ENCODE results near the gene BICDL2.

BICDL2 gene

DNA sequence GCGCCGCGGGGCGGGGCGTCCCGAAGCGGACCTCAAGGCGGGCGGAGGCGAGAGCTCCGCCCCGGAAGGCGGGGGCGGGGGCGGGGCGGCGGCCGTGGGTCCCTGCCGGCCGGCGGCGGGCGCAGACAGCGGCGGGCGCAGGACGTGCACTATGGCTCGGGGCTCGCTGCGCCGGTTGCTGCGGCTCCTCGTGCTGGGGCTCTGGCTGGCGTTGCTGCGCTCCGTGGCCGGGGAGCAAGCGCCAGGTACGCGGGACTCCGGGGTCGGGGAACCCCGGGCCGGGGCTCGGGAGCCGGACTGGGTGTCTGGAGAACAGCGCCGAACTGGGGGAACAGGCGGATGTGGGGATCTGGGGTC, 16.5 kb downstream of the BICDL2 start, which contains the start of gene TNFRSF12A:
Gene TNFRSF12A (plus strand): TSS at position 122 of the 357 bp plus-strand sequence. CDS start 30 bp downstream, at position 152.
- H3K27ac ChIP-seq (ENCODE audit: low read length) = peak within 1 kb of the TSS; percentile 40
- peak within 1 kb of the TSS; percentile 92 for H3K4me3 ChIP-seq (ENCODE audit: low read length)
- peak within 1 kb of the TSS; percentile 97 for H3K9ac ChIP-seq (ENCODE audit: low read depth, low read length)
- peaks cover 5% of the 10 kb centered on the region; the same call in 1 of the 2 replicates for H3K27me3 ChIP-seq (ENCODE audit: insufficient read depth, low read length)
- H3K4me1 ChIP-seq (ENCODE audit: insufficient read depth, low read length) = peaks cover 20% of the 10 kb centered on the region
- no peaks in the 10 kb centered on the region for H3K9me3 ChIP-seq (ENCODE audit: insufficient read depth, low read depth, low read length)
- peaks cover 23% of the 10 kb centered on the region; the same call in 1 of the 2 replicates for H3K36me3 ChIP-seq (ENCODE audit: insufficient read depth, low read depth, low read length)

DNA sequence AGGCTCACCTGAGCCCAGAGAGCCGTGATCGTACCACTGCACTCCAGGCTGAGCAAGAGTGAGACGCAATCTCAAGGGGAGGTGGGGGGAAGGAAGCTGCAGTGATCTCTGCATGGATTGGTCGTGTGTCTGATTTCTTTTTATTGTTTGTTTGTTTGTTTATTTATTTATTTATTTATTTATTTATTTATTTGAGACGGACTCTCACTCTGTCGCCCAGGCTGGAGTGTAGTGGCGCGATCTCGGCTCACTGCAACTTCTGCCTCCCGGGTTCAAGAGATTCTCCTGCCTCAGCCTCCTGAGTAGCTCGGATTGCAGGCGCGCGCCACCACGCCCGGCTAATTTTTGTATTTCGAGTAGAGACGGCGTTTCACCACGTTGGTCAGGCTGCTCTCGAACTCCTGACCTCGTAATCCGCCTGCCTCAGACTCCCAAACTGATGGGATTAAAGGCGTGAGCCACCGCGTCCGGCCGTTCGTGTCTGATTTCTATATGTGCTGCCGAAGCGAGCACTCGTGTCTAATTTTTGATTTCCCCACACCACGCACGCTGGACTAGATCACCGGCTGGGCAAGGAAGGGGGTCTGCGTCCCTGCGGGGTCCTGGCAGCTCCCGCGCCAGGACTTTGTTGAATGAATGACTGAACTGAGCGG, 17.0 kb downstream of the BICDL2 start:
- Histone ChIP-seq H3K27ac (ENCODE audit: low read length) (no peak overlapping the region), H3K4me3 (ENCODE audit: low read length) (peak overlapping the region; percentile 65), H3K4me1 (ENCODE audit: insufficient read depth, low read length) (peaks cover 23% of the 10 kb centered on the region), H3K9me3 (ENCODE audit: insufficient read depth, low read depth, low read length) (no peaks in the 10 kb centered on the region), H3K9ac (ENCODE audit: low read depth, low read length) (no peak overlapping the region), H3K36me3 (ENCODE audit: insufficient read depth, low read depth, low read length) (peaks cover 28% of the 10 kb centered on the region), H3K27me3 (ENCODE audit: insufficient read depth, low read length) (peaks cover 5% of the 10 kb centered on the region; the same call in 1 of the 2 replicates)

DNA sequence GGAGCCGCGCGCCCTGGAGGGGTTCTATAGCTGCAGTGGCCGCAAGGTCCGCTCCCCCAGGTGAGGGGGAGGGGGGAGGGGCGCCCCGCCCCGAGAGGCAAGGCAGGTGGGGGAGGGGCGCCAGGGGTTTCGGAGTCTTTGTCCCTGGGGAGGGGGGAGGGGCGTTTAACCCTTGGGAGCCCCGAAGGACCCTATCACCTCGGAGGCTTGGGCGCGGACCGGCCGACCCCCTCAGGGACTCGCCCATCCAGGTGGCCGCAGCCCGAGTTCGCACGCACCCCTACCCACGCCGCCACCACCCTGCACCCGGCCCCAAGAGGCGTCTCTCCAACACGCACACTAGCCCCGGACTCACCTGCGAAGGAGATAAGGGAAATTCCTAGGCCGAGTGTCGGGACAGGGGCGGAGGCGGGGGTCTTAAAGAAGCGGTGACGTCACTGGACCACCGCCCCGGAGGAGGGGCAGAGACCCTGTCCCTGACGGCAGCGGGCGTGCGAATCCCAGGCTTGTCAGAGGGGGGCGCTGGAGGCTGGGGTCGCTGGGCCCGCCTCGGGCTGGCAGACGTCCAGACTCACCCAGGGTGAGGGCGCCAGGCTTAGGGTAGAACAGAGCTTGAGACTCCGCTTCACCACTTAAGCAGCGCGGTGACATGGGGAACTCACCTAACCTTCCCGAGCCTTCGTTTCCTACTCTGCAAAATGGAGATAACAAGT, 18.8 kb downstream of the BICDL2 start, which contains the start of gene CLDN6:
Gene CLDN6 (minus strand): TSS at position 390 of the 713 bp plus-strand sequence. CDS start 2,162 bp downstream, outside the sequence.
- Histone ChIP-seq H3K4me3 (ENCODE audit: low read length) (peak within 1 kb of the TSS; percentile 98), H3K36me3 (ENCODE audit: insufficient read depth, low read depth, low read length) (peaks cover 33% of the 10 kb centered on the region), H3K4me1 (ENCODE audit: insufficient read depth, low read length) (peaks cover 29% of the 10 kb centered on the region), H3K9ac (ENCODE audit: low read depth, low read length) (peak within 1 kb of the TSS; percentile 97), H3K9me3 (ENCODE audit: insufficient read depth, low read depth, low read length) (no peaks in the 10 kb centered on the region), H3K27ac (ENCODE audit: low read length) (peak within 1 kb of the TSS; percentile 79), H3K27me3 (ENCODE audit: insufficient read depth, low read length) (peaks cover 16% of the 10 kb centered on the region)

DNA sequence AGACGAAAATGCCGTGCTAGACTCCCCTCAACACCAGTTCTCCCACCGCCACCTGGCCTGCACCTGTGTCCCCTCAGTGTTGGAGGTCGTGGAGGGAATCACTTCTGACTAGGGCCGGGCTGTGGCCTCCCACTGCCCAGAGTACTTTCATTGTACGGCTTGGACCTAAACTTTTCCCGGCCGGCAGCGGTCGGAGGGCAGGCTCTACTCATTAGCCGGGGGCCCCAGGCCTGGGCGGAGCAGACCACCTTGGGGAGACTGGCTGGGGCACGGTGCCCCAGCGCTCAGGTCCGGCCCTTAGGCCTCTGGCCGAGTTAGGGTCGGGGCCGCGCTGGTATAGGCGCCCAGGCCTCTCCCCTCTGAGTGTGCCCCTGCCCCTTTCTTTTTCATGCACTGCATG, 19.4 kb downstream of the BICDL2 start:
- H3K9ac ChIP-seq (ENCODE audit: low read depth, low read length) = peak overlapping the region; percentile 97
- H3K27me3 ChIP-seq (ENCODE audit: insufficient read depth, low read length) = peaks cover 22% of the 10 kb centered on the region
- peaks cover 28% of the 10 kb centered on the region for H3K36me3 ChIP-seq (ENCODE audit: insufficient read depth, low read depth, low read length)
- H3K4me1 ChIP-seq (ENCODE audit: insufficient read depth, low read length) = peaks cover 24% of the 10 kb centered on the region
- no peaks in the 10 kb centered on the region for H3K9me3 ChIP-seq (ENCODE audit: insufficient read depth, low read depth, low read length)
- peak overlapping the region; percentile 98 for H3K4me3 ChIP-seq (ENCODE audit: low read length)
- H3K27ac ChIP-seq (ENCODE audit: low read length) = peak overlapping the region; percentile 79

DNA sequence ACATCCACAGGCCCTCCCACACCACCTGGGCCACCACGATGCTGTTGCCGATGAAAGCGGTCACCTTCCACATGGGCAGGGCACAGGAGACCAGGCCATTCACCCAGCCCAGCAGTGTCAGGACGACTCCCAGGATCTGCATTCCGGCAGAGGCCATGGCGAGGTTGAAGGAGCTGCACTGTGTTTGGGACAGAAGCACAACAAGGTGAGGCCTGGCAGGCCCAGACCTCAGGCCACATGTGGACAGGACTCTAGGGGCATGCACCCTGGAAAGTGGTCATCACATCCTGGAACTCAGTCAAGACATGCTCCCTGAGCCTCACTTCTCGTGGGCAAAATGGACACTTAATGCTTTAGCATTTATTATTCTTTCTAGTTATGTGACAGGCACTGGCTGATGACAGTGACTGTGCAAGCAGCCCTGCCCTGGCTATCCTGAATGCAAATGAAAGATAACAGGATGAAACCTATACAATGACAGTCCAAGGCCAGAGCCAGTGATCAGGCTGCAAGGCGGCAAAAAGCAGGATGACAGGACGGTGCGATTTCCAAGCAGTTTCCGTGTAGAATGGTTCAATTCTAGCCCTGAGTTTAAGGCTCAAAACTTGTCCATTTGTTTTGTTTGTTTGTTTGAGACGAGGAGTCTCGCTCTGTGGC, 20.8 kb downstream of the BICDL2 start:
- Histone ChIP-seq H3K9ac (ENCODE audit: low read depth, low read length) (no peak overlapping the region), H3K27me3 (ENCODE audit: insufficient read depth, low read length) (peaks cover 32% of the 10 kb centered on the region), H3K9me3 (ENCODE audit: insufficient read depth, low read depth, low read length) (no peaks in the 10 kb centered on the region), H3K36me3 (ENCODE audit: insufficient read depth, low read depth, low read length) (peaks cover 22% of the 10 kb centered on the region), H3K4me3 (ENCODE audit: low read length) (peak overlapping the region; percentile 43), H3K27ac (ENCODE audit: low read length) (no peak overlapping the region), H3K4me1 (ENCODE audit: insufficient read depth, low read length) (peaks cover 23% of the 10 kb centered on the region)

DNA sequence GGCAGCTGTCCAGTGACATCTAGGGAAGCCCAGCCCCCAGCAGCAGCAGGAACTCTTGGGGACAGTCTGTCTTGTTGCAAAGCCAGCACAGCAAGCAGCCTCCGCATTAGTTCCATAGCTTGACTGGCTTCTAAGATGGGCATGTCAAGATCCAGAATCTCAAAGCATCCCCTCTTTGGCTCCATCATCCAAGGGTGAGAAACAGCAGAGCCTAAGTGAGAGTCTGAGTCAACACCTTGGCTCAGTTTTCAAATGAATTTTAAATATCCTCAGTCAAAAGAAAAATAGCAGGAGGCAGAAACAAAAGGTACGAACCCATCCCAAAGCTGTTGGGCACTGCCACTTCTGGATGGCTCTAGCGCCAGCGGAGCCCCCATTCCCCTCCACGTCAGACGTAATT, 21.8 kb downstream of the BICDL2 start:
- Histone ChIP-seq H3K4me3 (ENCODE audit: low read length) (no peak overlapping the region), H3K9me3 (ENCODE audit: insufficient read depth, low read depth, low read length) (no peaks in the 10 kb centered on the region), H3K36me3 (ENCODE audit: insufficient read depth, low read depth, low read length) (peaks cover 22% of the 10 kb centered on the region), H3K9ac (ENCODE audit: low read depth, low read length) (no peak overlapping the region), H3K27me3 (ENCODE audit: insufficient read depth, low read length) (peaks cover 32% of the 10 kb centered on the region), H3K27ac (ENCODE audit: low read length) (no peak overlapping the region), H3K4me1 (ENCODE audit: insufficient read depth, low read length) (peaks cover 23% of the 10 kb centered on the region)

DNA sequence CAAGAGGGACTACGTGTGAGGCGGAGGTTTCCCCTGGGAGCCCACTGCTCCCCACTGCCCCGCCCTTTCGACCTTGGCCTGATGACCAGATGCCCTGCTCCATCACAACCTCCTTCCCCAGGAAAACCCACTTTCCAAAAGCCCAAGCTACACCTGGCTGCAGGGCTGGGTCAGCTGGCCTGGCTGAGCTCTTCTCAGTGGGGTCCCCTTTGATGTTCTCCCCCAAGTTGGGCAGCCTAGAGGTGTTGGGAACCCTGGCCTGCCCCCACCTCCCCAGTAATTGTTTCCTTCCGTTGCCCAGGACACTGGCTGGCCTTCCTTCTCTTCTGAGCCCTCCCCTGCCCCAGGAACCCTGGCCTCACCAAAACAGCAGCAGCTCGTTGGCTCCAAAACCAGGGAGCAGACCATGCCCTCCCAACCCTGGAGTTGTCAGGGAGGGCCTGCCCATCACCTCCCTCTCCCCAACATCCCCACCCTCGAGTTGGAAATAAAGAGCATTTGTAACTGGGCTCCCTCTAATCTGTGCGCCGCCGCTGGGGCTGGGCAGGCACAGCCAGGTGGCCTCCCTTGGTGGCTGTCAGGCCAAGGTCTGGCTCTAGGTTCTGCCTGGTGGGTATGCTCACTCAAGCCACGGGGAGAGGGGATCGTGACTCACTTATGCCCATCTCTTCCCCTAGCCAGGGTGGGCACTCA, 22.6 kb downstream of the BICDL2 start:
- peaks cover 32% of the 10 kb centered on the region for H3K27me3 ChIP-seq (ENCODE audit: insufficient read depth, low read length)
- H3K27ac ChIP-seq (ENCODE audit: low read length) = no peak overlapping the region
- no peak overlapping the region for H3K4me3 ChIP-seq (ENCODE audit: low read length)
- peaks cover 22% of the 10 kb centered on the region for H3K36me3 ChIP-seq (ENCODE audit: insufficient read depth, low read depth, low read length)
- H3K4me1 ChIP-seq (ENCODE audit: insufficient read depth, low read length) = peaks cover 23% of the 10 kb centered on the region
- H3K9ac ChIP-seq (ENCODE audit: low read depth, low read length) = no peak overlapping the region
- no peaks in the 10 kb centered on the region for H3K9me3 ChIP-seq (ENCODE audit: insufficient read depth, low read depth, low read length)

DNA sequence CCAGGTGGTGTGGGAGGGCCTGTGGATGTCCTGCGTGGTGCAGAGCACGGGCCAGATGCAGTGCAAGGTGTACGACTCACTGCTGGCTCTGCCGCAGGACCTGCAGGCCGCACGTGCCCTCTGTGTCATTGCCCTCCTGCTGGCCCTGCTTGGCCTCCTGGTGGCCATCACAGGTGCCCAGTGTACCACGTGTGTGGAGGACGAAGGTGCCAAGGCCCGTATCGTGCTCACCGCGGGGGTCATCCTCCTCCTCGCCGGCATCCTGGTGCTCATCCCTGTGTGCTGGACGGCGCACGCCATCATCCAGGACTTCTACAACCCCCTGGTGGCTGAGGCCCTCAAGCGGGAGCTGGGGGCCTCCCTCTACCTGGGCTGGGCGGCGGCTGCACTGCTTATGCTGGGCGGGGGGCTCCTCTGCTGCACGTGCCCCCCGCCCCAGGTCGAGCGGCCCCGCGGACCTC, 23.2 kb downstream of the BICDL2 start:
- peaks cover 32% of the 10 kb centered on the region for H3K27me3 ChIP-seq (ENCODE audit: insufficient read depth, low read length)
- H3K4me3 ChIP-seq (ENCODE audit: low read length) = no peak overlapping the region; the same call in 1 of the 2 replicates
- peaks cover 22% of the 10 kb centered on the region for H3K36me3 ChIP-seq (ENCODE audit: insufficient read depth, low read depth, low read length)
- H3K27ac ChIP-seq (ENCODE audit: low read length) = no peak overlapping the region
- no peaks in the 10 kb centered on the region for H3K9me3 ChIP-seq (ENCODE audit: insufficient read depth, low read depth, low read length)
- peaks cover 30% of the 10 kb centered on the region for H3K4me1 ChIP-seq (ENCODE audit: insufficient read depth, low read length)
- no peak overlapping the region for H3K9ac ChIP-seq (ENCODE audit: low read depth, low read length)

DNA sequence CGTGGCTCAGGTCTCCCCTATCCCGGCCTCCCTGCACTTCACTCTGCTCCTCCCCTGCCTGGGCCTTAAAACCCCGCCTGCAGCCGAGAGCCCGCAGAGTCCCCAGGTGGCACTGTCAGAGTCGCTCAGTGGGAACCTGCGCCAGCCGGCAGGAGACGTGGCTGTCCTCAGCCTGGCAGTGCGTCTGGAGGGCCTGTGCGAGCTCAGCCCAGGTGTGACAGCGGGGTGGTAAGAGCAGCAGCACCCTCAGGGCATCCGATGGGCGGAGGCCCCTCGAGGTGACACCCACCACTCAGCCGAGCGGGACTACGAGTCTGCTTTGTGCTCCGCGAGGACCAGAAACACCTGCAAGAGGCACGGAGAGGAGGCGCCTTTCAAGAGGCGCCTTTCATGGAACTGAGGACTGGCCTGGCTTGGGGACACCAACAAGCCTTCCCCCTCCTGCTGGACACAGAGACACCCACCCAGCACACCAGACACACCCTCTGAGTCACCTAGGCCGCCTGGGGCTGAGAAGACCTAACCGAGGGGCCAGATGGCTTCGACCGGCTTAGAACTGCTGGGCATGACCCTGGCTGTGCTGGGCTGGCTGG, 23.8 kb downstream of the BICDL2 start, which contains the start of gene CLDN9:
Gene CLDN9 (plus strand): TSS at position 96 of the 593 bp plus-strand sequence. CDS start 440 bp downstream, at position 536.
- Histone ChIP-seq H3K9ac (ENCODE audit: low read depth, low read length) (peak within 1 kb of the TSS; percentile 26; the same call in 1 of the 2 replicates), H3K27me3 (ENCODE audit: insufficient read depth, low read length) (peaks cover 32% of the 10 kb centered on the region), H3K4me1 (ENCODE audit: insufficient read depth, low read length) (peaks cover 30% of the 10 kb centered on the region), H3K36me3 (ENCODE audit: insufficient read depth, low read depth, low read length) (peaks cover 22% of the 10 kb centered on the region), H3K9me3 (ENCODE audit: insufficient read depth, low read depth, low read length) (no peaks in the 10 kb centered on the region), H3K4me3 (ENCODE audit: low read length) (peak within 1 kb of the TSS; percentile 59), H3K27ac (ENCODE audit: low read length) (no peak within 1 kb of the TSS)

DNA sequence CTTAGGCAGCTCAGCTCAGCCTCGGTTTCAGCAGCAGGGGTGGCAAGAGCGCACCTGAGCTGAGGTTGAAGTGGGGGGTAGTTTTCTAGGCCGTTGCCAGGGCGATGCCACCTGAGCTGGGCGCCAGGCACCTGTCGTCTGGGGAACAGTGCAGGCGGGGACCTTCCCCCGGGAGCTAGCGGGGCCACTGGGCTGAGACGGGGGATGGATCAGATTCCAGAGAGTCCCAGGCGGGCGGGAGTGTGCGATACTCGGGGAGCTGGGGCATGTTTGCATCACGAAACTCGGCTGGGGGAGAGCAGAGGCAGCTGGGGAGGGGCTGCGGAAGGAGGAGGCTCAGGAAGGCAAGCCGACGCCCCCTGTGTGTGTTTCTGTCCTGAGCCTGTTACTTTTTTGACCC, 24.5 kb downstream of the BICDL2 start:
- H3K9me3 ChIP-seq (ENCODE audit: insufficient read depth, low read depth, low read length) = no peaks in the 10 kb centered on the region
- peak overlapping the region; percentile 59 for H3K4me3 ChIP-seq (ENCODE audit: low read length)
- no peak overlapping the region for H3K27ac ChIP-seq (ENCODE audit: low read length)
- peak overlapping the region; percentile 26; the same call in 1 of the 2 replicates for H3K9ac ChIP-seq (ENCODE audit: low read depth, low read length)
- peaks cover 37% of the 10 kb centered on the region for H3K4me1 ChIP-seq (ENCODE audit: insufficient read depth, low read length)
- H3K36me3 ChIP-seq (ENCODE audit: insufficient read depth, low read depth, low read length) = peaks cover 22% of the 10 kb centered on the region
- peaks cover 34% of the 10 kb centered on the region for H3K27me3 ChIP-seq (ENCODE audit: insufficient read depth, low read length)

Data from iPS-20b (cell line).